OCI-LY7 (cell line): Measurements from ENCODE around the gene CCDC186.

Source experiments
- CTCF ChIP-seq: fragments of 200-600 bp; sonication (generic); conservative IDR thresholded peaks from 2 replicates; pipeline ENCODE4 v1.5.1; 2014; ENCODE audit warnings: mild to moderate bottlenecking, antibody characterized with exemption, low read length, moderate library complexity, mixed read lengths
- EZH2phosphoT487 ChIP-seq: fragments of 200-600 bp; sonication (generic); IDR thresholded peaks from 2 replicates; pipeline ENCODE4 v1.6.1; 2018; ENCODE audit warnings: low read depth, borderline replicate concordance, mild to moderate bottlenecking, mixed run types, antibody characterized with exemption, low read length, moderate library complexity, mixed read lengths

- TF ChIP-seq CTCF = no peak
- TF ChIP-seq EZH2phosphoT487 = no peak
Observed at GRCh38 chr10:114181971-114182370, 8.0 kb upstream of the CCDC186 start.
